C4-2B (cell line): ENCODE results near the gene TRAPPC12.

Experiments used
- H3K27ac ChIP-seq: fragments of 450-650 bp; 2 replicates; pipeline ENCODE4 v1.5.1; 2017
- ZFX ChIP-seq: fragments of 450-650 bp; IDR thresholded peaks from 2 replicates; pipeline ENCODE4 v1.6.1; 2017
- TF ChIP-seq, protein P1 (sequence below): fragments of 450-650 bp; conservative IDR thresholded peaks from 2 replicates; pipeline ENCODE4 v1.5.1; 2017; ENCODE audit warnings: mild to moderate bottlenecking

TRAPPC12 gene

DNA sequence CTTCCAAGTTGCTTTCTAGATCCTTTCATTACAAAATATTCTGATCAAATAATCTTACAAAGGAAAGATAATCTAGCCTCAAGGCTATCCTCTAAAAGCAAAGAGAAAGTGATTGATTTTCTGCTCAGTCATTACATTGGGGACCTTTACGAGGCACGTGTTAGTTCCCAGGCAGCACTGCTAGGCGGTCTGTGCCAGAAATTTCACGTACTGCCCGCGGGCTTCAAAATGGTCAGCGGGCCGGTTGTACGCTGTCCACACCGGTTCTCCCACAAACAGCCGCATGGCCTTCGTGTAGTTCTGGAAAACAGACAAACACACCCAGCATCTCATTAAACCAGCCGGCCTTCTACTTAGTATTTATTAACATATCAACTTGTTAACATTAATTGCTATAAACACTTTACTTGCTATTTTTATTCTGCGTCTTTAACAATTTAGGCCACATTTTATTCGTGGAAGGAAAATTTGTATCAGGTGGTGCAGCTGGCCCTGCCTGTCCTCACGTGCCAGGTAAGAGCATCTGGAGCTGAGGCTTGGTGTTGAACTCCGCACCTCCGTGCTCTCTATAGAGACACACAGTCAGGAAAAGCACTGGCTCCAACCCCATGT, 119.4 kb downstream of the TRAPPC12 start:
- TF ChIP-seq, protein P1, sequence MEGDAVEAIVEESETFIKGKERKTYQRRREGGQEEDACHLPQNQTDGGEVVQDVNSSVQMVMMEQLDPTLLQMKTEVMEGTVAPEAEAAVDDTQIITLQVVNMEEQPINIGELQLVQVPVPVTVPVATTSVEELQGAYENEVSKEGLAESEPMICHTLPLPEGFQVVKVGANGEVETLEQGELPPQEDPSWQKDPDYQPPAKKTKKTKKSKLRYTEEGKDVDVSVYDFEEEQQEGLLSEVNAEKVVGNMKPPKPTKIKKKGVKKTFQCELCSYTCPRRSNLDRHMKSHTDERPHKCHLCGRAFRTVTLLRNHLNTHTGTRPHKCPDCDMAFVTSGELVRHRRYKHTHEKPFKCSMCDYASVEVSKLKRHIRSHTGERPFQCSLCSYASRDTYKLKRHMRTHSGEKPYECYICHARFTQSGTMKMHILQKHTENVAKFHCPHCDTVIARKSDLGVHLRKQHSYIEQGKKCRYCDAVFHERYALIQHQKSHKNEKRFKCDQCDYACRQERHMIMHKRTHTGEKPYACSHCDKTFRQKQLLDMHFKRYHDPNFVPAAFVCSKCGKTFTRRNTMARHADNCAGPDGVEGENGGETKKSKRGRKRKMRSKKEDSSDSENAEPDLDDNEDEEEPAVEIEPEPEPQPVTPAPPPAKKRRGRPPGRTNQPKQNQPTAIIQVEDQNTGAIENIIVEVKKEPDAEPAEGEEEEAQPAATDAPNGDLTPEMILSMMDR = no peak
- no peak for TF ChIP-seq ZFX
- no peak overlapping the region for H3K27ac ChIP-seq

DNA sequence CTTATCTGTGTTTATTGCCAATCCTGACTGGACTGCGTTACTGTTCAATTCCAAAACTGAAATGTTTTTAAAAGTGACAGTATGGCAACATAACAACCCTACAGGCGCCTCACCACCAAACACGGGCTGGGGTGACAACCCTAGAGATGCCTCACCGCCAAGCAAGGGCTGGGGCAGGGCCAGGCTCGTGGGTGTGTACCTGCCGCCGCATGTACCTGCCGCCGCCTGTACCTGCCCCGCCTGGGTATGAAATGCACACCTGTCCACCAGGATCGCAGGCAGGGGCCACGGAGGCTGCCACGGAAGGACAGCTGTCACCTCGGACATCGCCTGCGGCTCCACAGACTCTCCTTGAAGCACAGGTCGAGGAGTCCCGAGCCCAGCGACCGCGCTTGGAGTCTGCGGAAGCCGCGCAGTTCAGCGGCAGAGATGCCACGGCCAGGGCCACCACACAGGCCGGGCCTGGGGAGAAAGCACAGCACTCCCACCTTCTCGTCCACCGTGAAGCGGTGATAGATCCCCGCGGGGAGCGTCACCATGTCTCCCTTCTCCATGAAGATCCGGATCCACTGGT, 120.9 kb downstream of the TRAPPC12 start:
- TF ChIP-seq ZFX = no peak
- TF ChIP-seq, protein P1 = no peak
- no peak overlapping the region for H3K27ac ChIP-seq

DNA sequence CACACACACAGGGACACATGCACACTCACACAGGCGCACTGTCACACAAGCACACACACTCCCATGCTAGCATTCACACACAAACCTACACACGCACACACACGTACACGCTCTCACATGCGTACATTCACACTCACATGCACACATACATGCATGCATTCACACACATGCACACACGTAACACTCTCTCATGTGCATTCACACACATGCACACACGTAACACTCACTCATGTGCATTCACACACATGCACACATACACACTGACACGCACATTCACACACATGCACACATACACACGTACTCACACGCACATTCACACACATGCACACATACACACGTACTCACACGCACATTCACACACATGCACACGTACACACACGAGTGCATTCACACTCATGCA, 123.6 kb downstream of the TRAPPC12 start:
- H3K27ac ChIP-seq = no peak overlapping the region; the same call in 1 of the 2 replicates
- TF ChIP-seq, protein P1 = no peak
- TF ChIP-seq ZFX = no peak

DNA sequence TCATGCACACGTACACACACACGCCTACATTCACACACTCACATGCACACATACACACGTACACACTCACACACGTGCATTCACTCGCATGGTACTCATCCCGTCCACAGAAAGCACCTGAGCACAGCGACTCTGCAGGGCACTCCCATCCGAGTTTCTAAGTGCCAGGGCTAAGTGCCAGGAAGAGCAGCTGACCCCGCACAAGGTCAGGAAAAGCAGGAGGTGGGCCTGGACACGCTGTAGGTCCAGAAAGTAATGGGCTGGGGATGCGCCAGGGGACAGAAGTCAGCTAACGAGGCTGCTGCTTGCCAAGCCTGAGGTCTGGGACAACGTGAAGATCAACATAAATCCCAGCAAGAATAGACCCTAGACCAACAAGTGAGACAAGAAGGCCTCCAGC, 124.0 kb downstream of the TRAPPC12 start:
- peak overlapping the region; percentile 50; the same call in 1 of the 2 replicates for H3K27ac ChIP-seq
- no peak for TF ChIP-seq ZFX
- TF ChIP-seq, protein P1 = no peak

DNA sequence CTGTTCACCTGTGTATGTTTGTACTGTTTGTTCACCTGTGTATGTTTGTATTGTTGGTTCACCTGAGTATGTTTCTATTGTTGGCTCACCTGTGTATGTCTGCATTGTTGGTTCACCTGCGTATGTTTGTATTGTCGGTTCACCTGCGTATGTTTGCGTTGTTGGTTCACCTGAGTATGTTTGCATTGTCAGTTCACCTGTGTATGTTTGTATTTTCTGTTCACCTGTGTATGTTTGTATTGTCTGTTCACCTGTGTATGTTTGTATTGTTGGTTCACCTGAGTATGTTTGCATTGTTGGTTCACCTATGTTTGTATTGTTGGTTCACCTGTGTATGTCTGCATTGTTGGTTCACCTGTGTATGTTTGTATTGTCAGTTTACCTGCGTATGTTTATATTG, 125.2 kb downstream of the TRAPPC12 start:
- H3K27ac ChIP-seq = no peak overlapping the region
- TF ChIP-seq ZFX = no peak
- TF ChIP-seq, protein P1 = no peak

DNA sequence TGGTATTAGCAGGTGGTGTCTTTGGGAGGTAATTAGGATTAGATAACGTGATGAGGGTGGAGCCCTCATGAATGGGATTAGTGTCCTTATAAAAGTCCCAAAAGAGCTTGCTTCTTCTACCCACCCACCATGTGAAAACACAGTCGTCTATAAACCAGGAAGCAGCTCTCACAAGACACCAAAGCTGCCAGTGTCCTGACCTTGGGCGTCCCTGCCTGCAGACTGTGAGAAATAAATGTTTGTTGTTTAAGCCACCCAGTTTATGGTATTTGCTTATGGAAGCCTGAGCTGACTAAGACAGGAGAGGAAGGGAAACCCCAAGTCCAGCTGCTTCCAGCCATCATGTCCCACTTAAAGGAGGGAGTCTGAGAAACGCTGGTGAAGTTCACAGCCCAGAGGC, 126.3 kb downstream of the TRAPPC12 start:
- no peak for TF ChIP-seq ZFX
- TF ChIP-seq, protein P1 = no peak
- peak overlapping the region; percentile 67 for H3K27ac ChIP-seq

DNA sequence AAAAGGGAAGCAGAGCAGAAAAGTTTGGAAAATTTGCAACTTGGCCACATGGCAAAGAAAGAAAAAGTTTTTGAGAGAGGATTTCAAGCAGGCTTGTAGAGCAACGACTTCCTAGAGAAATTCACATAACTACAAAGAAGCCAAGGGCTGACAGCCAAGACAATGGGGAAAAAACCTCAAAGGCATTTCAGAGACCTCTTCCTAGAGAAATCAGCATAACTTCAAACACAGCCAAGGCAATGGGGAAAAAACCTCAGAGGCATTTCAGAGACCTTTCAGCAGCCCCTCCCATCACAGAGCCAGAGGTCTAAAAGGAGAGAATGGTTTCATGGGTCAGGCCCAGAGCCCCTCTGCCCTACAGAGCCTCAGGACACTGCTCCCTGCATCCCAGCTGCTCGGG, 132.6 kb downstream of the TRAPPC12 start:
- TF ChIP-seq, protein P1 = no peak
- no peak for TF ChIP-seq ZFX
- no peak overlapping the region for H3K27ac ChIP-seq
